ENCODE data around the gene SORCS2. TPM values are rescaled to one million over a fixed set of nuclear protein-coding genes. Genes with fewer than 3 reads are reported as not detected.
A peak's percentile ranks its signal among the peaks of the same experiment; 100 is the strongest.

Gene SORCS2
- total and polyA plus RNA-seq, 2 of the 13 experiments (the other 11 are each of a cell fraction or from before 2014, with no cell fraction given) = 0.82 to 1.0 TPM

GRCh38 chr4:7652906-7653305 lies 460.6 kb downstream of the SORCS2 start:
- CTCF ChIA-PET (ENCODE audit: low intra/inter-chr PET ratio, low total read pairs) = no interaction called here
- POLR2A ChIA-PET = no interaction called here
- ATAC-seq (no peak), FAIRE-seq (no peak), DNase-seq (ENCODE audit: low spot score) (no peak)
- Histone ChIP-seq H3K4me2 (ENCODE audit: low read depth, low read length) (no peak overlapping the region), H3K4me3 (replicated peaks in 1 of 3; ENCODE audit: insufficient read depth in 1 of 3, low read depth in 2 of 3, low read length in 3 of 3) (no peak overlapping the region), H3K36me3 (replicated peaks in 1 of 2; ENCODE audit: control insufficient read depth in 1 of 2, insufficient read depth in 2 of 2, low read length in 2 of 2) (no peaks in the 10 kb centered on the region), H3K79me2 (ENCODE audit: insufficient read depth, low read length) (no peaks in the 10 kb centered on the region), H3K9me3 (ENCODE audit: low read length) (no peaks in the 10 kb centered on the region), H4K20me1 (ENCODE audit: insufficient read depth, low read length) (no peaks in the 10 kb centered on the region), H3K27ac (ENCODE audit: extremely low read length, insufficient read depth, low read length) (no peak overlapping the region), H3K9ac (ENCODE audit: insufficient read depth, low read depth, low read length) (no peak overlapping the region), H3K4me1 (ENCODE audit: insufficient read depth, low read length) (peaks cover 34% of the 10 kb centered on the region), H3K27me3 (ENCODE audit: control insufficient read depth in 1 of 2, insufficient read depth in 2 of 2, low read length in 2 of 2) (no peaks in the 10 kb centered on the region), H2AFZ (ENCODE audit: low read length) (no peak overlapping the region)
- WGBS (ENCODE audit: low lambda C conversion rate) = 97% methylated on average over 3 of the region's 3 CpGs
- in situ Hi-C loops (cut with HindIII; ENCODE audit: extremely low pct_ligation_motif_present, low pct_unique_long_range_greater_than_20kb) = no loop called here
- intact Hi-C loops (cut with micrococcal nuclease; ENCODE audit: unreplicated experiment) = no loop called here
- TF ChIP-seq ARNTL (CRISPR knock-in tag; IDR thresholded peaks at IDR 0.05) (no peak), ZBTB42 (CRISPR knock-in tag; IDR thresholded peaks at IDR 0.05) (no peak), MIER2 (CRISPR knock-in tag; IDR thresholded peaks at IDR 0.05) (no peak), MLX (CRISPR knock-in tag; IDR thresholded peaks at IDR 0.05) (no peak), ZNF282 (IDR thresholded peaks at IDR 0.05; ENCODE audit: partially characterized antibody) (no peak), CBFB (CRISPR knock-in tag; IDR thresholded peaks at IDR 0.05) (no peak), NFYB (CRISPR knock-in tag; IDR thresholded peaks at IDR 0.05) (no peak)
- no TSS peak for BruUV-seq (replicated peaks)

GRCh38 chr4:7653510-7654369 lies 461.4 kb downstream of the SORCS2 start:
- no peak overlapping the region for H3K4me3 ChIP-seq (replicated peaks in 1 of 3; ENCODE audit: insufficient read depth in 1 of 3, low read depth in 2 of 3, low read length in 3 of 3)
- no peak for TF ChIP-seq TBL1XR1 (IDR thresholded peaks at IDR 0.05; ENCODE audit: borderline replicate concordance, low read length, partially characterized antibody)
- TF ChIP-seq, protein P1, sequence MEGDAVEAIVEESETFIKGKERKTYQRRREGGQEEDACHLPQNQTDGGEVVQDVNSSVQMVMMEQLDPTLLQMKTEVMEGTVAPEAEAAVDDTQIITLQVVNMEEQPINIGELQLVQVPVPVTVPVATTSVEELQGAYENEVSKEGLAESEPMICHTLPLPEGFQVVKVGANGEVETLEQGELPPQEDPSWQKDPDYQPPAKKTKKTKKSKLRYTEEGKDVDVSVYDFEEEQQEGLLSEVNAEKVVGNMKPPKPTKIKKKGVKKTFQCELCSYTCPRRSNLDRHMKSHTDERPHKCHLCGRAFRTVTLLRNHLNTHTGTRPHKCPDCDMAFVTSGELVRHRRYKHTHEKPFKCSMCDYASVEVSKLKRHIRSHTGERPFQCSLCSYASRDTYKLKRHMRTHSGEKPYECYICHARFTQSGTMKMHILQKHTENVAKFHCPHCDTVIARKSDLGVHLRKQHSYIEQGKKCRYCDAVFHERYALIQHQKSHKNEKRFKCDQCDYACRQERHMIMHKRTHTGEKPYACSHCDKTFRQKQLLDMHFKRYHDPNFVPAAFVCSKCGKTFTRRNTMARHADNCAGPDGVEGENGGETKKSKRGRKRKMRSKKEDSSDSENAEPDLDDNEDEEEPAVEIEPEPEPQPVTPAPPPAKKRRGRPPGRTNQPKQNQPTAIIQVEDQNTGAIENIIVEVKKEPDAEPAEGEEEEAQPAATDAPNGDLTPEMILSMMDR (CRISPR knock-in tag; IDR thresholded peaks at IDR 0.05) = peak; percentile 33
- no TSS peak for BruUV-seq (replicated peaks)
- CTCF ChIA-PET (ENCODE audit: low intra/inter-chr PET ratio, low total read pairs) = no interaction called here
- no peak overlapping the region for H3K27ac ChIP-seq (ENCODE audit: extremely low read length, insufficient read depth, low read length)
- no peak overlapping the region for H3K4me2 ChIP-seq (ENCODE audit: low read depth, low read length)
- no peak for ATAC-seq
- H4K20me1 ChIP-seq (ENCODE audit: insufficient read depth, low read length) = no peaks in the 10 kb centered on the region
- no peak for FAIRE-seq
- H3K9ac ChIP-seq (ENCODE audit: insufficient read depth, low read depth, low read length) = no peak overlapping the region
- in situ Hi-C loops (cut with HindIII; ENCODE audit: extremely low pct_ligation_motif_present, low pct_unique_long_range_greater_than_20kb) = no loop called here
- H3K79me2 ChIP-seq (ENCODE audit: insufficient read depth, low read length) = no peaks in the 10 kb centered on the region
- intact Hi-C loops (cut with micrococcal nuclease; ENCODE audit: unreplicated experiment) = no loop called here
- no peaks in the 10 kb centered on the region for H3K36me3 ChIP-seq (replicated peaks in 1 of 2; ENCODE audit: control insufficient read depth in 1 of 2, insufficient read depth in 2 of 2, low read length in 2 of 2)
- no peaks in the 10 kb centered on the region for H3K27me3 ChIP-seq (ENCODE audit: control insufficient read depth in 1 of 2, insufficient read depth in 2 of 2, low read length in 2 of 2)
- POLR2A ChIA-PET = no interaction called here
- no peaks in the 10 kb centered on the region for H3K9me3 ChIP-seq (ENCODE audit: low read length)
- 85% methylated on average over 23 of the region's 23 CpGs for WGBS (ENCODE audit: low lambda C conversion rate)
- H2AFZ ChIP-seq (ENCODE audit: low read length) = no peak overlapping the region
- DNase-seq (ENCODE audit: low spot score) = no peak
- peaks cover 34% of the 10 kb centered on the region for H3K4me1 ChIP-seq (ENCODE audit: insufficient read depth, low read length)
